ENCODE measurements around the gene MRPL22.
"Not testable (repeated sequence)": the region's sequence is repeated elsewhere in the genome, so short reads cannot be mapped to it uniquely, and the experiment has no call there.

MRPL22 gene

DNA sequence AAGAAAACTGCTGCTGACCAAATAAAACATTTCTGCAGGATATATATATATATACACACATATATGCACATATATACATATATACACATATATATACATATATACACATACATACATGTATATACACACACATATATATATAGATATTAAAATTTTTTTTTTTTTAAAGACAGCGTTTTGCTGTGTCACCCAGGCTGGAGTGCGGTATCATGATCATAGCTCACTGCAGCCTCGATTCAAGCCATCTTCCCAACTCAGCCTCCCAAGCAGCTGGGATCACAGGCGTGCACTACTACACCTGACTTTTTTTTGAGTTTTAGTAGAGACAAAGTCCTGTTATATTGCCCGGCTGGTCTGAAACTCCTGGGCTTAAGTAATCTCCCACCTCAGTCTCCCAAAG is 2.7 kb downstream of the MRPL22 start:
- no peak for DNase-seq

DNA sequence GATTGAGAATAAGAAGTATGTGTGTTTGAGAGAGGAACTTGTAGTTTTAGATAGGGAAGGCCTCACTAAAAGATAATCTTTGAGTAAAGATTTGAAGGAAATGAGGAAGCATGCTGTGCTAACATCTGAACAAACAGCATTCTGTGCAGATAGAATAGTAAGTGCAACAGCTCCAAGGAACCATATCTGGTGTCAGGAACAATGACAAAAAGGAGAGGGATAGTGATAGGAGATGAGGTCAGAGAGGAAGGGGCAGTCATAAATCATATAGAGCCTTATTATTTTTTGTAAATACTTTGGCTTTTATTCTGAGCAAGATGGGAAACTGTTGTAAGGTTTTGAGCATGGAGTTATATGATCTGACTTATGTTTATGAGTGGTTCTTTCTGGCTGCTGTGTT is 3.8 kb downstream of the MRPL22 start:
- DNase-seq: no peak

DNA sequence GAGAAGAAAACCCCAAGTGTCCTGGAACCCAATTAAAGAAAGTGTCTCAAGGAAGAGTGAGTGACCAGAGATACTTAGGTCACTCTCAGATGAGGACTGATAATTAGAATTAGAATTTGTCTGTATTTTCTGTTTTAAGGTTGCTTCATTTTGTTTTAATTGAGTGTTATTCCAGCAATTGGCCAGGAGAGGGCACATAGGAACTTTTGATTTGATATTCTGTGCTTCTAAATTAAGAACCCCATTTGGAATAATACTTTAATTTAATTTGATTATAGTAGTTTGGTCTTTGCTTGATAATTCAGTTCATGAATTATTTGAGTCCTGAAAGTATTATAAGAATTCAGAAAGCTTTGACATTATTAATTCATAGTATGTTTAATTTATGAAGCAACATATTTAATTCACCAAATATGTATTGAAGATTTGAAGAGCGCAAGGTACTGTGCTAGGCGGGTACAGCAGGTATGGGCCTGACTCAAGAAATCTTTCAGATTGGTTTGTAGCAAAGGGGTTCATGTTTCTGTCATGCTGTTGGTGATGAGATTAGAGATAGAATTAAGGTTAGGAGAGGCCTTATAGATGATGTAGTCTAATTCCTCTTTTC is 4.9 kb downstream of the MRPL22 start:
- DNase-seq: no peak

DNA sequence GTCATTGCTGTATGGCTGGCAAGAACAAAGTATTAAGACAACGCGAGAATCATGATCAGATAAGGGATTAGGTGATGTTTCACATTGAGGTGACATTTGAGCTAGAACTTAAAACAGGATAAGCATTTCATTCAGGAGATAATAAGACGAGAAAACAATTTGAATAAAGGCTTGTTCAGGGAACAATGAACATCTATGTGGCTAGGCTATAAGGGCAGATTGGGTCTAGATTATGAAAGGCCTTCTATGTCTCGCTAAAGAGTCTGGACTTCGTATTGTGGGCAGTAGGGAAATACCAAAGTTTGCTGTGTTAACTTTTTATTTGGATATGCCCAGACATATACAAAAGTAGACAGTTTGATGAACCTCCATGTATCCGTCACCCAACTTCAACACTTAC is 6.9 kb downstream of the MRPL22 start:
- no peak for DNase-seq

DNA sequence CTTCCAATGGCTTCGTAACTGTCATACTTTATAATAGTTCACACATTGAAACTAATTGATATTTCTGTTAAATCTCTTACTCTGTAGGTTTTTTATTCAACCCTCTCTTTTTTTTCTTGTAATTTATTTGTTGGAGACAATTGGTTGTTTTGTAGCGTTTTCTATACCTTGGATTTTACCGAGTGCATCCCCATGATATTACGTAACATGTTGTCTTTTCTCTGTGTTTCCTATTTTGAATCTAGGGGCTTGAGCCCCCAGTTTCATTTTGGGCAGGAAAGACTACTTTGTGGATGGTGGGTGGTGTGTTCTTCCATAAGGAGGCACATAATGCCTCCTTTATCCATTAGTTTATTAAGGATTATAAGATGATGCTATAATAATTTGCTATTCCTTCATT is 7.4 kb downstream of the MRPL22 start:
- DNase-seq: no peak

DNA sequence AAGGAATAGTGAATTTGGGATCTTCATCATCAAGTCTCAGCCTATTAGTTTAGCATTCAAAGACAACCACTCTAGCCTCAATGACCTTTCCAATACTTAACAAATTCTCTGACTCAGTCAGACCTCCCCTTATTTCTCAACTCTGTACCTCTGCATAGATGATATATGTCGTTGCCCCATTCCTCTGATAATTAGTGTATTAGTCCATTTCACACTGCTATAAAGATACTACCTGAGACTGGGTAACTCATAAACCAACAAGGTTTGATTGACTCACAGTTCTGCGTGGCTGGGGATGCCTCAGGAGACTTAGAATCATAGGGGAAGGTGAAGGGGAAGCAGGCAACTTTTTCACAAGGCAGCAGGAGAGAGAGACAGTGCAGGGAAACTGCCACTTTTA is 8.9 kb downstream of the MRPL22 start:
- no peak for DNase-seq

DNA sequence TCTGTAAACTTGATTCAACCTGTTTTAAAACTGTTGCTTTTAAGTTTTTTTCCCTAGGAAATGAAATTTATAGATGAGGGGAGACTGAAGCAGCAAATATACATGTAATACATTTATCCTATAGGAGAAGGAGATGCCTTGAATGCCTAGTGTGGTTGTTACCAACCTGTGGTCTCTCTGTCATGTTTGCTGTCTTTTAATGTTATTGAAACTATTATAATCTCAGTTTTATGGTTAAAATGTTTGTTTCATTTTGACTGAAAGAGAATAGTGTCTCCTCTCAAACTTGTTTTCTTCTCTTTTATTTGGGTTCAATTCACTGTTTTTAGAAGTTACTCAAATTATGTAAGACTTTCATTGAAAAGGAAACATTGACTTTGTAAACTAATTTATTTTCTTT is 15.8 kb downstream of the MRPL22 start:
- DNase-seq: no peak

DNA sequence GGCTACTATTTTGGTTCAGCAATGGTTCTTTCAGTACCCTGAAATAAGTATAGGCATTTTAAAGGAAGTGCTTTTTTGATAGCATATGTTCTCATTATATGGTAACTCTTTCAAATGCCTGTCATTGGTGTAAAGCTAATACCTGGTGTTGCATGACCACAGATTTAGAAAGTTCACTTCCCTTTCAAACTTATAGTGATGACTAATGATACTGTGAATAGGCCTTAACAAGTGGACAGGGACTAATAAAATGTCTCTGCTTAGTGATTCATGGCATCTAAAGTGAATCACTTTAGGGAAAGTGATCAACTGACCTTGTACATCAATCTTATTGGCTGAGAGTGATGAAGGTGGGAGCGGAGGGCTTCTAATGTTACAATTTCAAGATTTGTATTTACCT is 21.6 kb downstream of the MRPL22 start:
- DNase-seq: no peak

DNA sequence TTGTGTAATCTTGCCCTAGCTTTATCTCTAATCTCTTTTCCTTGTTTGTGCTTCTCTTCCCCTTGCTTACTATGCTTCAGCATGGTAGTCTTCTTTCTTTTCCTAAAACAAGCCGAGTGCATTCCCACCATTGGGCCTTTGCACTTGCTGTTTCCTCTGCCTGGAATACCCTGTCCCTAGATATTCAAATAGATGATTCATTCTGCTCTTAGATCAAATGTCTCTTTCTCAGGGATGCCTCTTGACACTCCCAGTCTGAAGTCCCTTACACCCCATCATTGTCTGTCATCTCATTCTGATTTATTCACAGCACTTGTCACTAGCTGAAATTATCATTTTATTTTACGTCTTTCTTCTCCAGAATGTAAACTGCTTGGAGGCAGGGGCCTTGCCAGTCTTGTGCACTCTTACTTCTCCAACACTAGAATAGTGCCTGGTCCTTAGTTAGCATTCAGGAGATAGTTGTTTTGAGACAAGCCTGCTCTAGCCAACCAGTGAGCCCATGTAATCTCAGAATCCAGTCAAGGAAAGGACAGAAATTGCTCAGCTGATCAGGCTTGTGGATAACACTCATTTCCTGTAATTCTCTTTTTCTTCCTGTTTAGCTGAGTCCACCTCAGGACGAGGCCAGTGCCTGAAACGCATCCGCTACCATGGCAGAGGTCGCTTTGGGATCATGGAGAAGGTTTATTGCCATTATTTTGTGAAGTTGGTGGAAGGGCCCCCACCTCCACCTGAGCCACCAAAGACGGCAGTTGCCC is 25.4 kb downstream of the MRPL22 start:
- no peak for DNase-seq

DNA sequence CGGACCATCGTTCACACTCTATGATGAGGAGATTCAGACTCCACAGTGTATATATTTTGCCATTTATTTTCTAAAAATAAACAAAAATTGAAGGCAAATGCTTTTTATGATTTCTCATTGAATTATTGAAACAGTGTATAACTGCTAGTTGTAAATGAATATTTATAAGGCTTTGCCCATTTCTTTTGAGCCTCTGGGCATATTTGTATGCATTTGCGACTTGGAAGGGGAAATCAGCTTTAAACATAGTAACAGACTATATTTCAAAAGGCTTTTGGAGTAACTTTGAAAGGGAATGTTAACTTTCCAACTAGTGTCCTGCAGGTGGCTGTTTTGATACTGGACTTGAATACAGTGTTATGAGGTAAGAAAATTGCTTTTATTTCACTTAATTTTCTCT is 26.0 kb downstream of the MRPL22 start:
- no peak for DNase-seq

DNA sequence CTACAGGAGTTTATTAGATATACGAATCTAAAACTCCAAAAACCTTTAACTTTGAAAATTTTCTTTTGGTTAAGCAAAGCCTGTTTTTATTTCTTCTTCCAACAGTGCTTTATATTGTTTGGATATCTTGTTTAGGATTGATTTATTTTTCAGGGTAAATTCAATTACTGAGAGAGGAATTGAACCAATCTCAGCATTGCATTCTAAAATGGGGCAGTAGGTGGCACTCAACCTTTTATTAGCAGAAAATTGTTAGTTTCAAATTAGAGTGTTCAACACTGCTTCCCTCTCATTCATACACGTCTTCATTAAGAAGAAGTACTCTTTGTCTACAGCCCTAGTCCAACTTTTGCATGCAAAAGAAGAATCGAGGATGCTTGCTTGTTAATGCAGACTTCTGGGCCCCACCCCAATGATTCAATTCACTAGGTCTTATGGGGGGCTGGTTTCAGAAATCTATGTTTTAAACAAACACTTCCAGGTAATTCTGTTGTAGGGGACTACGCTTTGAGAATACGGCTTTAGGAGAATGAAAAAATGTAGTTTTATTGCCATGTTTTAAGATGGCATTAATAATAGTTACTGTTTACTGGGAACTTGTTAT is 26.6 kb downstream of the MRPL22 start:
- no peak for DNase-seq

DNA sequence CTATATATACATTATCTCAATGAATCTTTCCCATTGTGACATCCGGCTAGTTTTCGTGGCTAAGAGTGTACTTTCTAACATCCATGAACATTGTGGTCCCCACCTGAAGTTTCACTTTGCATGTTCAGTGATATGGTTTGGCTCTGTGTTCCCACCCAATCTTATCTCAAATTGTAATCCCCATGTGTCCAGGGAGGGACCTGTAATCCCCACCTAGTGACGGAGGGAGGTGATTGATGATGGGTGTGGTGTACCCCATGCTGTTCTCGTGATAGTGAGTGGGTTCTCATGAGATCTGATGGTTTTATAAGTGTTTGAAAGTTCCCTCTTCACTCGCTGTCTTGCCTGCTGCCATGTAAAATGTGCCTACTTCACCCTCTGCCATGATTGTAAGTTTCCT is 28.1 kb downstream of the MRPL22 start:
- DNase-seq: no peak

DNA sequence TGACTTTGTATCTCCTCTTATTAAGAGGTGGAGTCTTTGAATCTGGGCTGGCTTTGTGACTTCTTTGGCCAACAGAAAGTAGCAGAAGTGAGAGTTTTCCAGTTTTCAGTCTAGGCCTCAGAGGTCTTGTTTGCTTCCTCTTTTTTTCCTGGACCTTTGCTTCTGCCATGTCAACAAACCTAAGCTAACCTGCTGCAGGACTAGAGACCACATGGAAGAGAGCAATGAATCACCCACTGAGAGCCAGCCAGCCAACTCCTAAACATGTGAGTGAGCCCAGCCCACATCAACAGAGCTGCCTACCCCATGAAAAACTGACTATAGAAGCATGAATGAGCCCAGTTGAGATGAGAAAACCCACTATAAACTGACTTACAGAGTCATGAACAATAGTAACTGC is 29.9 kb downstream of the MRPL22 start:
- DNase-seq: no peak

DNA sequence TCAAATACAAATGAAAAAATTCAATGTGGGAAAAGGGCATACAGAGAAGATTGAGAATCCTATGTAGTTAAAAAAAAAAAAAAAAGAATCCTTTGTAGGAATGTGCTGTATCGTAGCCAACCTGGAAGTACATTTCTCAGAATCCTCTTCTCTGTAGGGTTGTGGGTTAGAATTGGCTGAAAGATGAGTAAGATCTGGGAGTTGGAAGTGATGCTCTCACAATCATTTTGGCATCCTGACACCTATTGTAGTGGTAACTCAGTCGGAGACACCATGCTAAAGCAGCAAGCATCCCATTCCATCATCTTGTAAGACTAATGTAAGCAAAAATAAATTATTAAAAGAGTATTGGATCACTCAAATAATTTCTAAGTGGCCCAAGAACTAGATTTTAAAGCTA is 30.6 kb downstream of the MRPL22 start:
- DNase-seq: no peak

DNA sequence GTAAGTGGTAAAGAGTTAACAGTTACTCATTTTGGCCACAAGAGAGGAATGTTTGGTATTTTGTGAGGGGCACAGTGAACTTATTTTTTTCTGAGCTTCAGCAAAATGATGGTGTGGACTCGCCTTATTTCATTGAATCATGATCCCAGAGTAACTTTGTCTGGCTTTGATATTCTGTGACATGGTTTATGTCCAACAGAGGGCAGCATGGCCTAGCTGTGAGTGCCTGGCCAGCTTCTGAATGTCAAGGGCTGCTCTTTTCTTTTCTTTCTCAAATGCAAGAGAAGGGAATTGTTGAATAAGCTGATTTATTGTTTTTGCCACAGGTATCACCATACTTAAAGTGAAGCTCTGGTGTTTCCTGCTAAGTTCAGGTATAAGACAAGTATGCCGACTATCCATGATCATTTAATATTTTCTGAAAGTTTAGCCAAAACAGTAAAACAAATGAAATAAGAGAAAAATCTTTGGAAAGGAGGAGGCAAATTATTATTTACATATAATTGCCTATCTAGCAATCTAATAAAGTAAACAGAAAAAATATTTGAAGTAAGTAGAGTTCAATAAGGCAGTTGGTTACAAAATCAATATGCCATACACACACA is 31.7 kb downstream of the MRPL22 start:
- DNase-seq: no peak

DNA sequence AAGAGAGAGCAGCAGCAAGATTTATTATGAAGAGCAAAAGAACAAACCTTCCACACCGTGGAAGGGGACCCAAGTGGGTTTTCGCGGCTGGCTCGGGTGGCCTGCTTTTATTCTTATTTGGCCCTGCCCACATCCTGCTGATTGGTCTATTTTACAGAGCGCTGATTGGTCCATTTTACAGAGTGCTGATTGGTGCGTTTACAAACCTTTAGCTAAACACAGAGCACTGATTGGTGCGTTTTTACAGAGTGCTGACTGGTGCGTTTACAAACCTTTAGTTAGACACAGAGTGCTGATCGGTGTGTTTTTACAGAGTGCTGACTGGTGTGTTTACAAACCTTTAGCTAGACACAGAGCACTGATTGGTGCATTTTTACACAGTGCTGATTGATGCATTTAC is 35.2 kb downstream of the MRPL22 start:
- DNase-seq: not testable (repeated sequence)

DNA sequence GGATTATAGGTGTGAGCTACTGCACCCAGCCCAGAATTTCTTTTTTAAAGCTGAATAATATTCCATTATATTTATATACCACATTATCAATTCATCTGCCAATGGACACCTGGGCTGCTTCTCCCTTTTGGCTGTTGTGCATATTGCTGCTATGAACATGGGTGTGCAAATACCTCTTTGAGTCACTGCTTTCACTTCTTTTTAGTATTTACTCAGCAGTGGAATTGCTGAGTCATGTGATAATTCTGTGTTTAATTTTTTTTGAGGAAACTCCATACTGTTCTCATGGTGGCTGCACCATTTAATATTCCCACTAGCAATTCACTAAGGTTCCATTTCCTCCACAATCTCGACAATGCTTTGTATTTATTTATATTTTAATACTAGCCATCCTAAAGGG is 36.5 kb downstream of the MRPL22 start:
- DNase-seq: no peak

DNA sequence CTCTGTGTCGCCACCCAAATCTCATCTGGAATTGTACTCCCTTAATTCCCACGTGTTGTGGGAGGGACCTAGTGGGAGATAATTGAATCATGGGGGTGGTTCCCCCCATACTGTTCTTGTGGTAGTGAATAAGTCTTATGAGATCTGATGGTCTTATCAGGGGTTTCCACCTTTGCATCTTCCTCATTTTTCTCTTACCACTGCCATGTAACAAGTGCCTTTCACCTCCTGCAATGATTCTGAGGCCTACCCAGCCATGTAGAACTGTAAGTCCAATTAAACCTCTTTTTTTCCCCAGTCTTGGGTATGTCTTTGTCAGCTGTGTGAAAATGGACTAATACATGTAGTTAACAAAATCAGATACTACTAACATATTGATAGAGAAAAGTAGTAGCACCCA is 37.4 kb downstream of the MRPL22 start:
- DNase-seq: not testable (repeated sequence)

DNA sequence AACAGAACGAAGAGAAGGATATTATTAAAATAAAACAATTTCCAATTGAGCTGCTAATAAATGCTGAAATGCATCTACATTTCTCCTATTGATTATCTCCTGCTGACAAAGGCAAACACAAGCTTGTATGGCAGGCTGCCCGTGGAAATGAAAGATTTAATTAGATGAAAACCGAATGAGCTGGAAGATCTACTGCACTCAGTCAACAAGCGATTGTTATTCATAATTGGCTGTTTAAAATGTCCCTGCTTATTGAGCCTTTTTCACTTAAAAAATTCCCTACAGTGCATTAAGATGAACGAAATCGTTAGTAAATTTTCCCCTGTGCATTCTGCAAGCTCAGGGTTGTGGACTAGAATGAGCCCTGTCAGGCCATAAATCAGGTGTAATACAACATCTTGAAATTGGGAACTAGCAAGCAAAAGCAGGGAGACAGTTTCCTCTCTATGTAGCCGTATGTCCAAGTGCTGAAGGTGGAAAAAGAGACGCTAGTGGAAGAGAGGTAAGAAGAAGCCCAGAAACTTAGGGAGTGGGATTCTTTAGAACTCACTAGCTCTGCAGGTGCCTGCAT is 44.2 kb downstream of the MRPL22 start:
- no peak for DNase-seq

DNA sequence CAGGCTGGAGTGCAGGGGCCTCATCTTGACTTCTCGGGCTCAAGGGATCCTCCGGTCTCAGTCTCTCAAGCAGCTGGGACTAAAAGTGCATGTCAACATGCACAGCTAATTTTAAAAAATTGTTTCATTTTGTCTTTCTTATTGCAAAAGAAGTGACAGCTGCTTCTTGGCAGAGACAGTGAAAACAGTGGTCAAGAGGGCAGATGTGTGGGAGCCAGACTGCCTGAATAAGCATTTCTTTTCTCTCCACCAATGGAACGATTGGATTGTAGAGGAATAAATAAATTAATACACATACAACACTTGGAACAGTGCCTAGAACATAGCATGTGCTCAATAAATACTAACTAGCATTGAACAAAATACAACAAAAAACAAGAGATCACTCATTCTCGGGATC is 45.3 kb downstream of the MRPL22 start:
- DNase-seq: no peak

DNA sequence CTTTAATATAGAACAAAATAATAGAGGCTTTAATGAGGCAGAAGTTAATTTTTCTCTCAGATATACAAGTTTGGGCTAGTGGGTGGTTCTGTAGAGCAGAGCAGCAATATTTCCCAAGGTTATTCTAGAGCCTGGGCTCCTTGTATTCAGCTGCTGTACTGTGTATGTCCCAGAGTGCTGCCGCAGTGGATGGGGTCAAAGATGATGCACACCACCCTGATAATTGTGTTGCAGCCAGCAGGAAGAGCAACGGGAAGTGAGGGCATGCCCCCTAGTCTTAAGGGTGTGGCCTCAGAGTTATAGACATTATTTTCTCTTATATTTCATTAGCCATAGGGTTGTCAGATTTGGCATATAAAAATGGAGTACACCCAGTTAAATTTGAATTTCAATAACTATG is 48.8 kb downstream of the MRPL22 start:
- no peak for DNase-seq

DNA sequence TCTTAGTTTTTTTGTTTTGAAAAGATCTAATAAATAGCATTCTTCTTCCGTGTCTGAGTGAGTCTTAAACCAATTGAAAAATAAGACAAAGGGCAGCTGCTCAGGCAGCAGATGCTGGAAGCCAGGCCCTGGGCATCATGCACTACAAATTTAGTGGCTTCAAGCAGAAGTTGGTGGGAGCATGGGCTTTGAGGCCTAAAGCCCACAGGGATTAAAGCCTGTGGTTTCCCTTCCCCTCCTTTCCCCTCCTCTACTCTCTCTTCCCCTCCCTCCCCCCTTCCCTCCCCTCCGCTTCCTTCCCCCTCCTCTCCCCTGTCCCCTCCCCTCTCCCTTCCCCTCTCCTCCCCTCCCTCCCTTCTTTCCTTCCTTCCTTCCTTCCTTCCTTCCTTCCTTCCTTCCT is 52.6 kb downstream of the MRPL22 start:
- no peak for DNase-seq

DNA sequence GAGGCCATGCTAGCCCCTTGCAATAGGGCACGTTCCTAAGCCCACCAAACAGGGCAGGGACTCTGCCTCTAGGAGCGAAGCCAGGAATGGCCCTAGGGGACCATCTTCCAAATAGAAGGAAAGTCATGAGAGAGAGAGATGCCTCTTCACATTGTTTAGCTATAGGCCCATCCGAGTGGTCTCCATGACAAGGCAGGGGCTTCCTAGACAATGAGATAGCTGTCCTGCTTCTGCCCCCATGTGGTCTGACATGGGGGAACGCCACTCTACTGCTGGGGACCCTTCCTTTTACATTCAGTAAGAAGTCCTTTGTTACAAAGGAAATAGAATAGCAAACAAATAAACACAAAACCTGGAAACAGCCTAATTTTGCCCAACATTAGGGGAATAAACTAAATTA is 54.8 kb downstream of the MRPL22 start:
- no peak for DNase-seq

DNA sequence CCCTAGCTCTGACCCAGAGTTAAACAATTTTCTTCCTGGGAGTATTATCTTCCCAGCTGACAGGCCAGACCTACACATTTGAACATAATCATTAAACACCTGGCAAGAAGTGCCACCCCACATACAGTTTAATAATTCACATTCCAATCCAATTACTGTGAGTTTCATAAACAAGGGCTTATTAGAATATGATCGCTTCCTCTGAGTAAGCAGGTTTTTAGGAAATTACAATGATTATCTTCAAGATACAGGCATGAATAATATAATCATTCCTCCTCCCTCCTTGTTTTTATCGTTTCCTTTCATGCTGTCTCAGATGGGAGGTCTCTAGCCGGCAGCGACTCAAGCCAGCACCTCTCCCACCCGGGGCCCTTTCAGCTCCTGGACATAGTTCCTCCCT is 56.9 kb downstream of the MRPL22 start:
- DNase-seq: no peak

Measured in activated CD4-positive, alpha-beta T cell treated with anti-CD3 and anti-CD28 coated beads, Interleukin-2, amount 50 U/mL, for 1 hour (primary cell).